ENCODE measurements around the gene KRTAP23-1.

DNA sequence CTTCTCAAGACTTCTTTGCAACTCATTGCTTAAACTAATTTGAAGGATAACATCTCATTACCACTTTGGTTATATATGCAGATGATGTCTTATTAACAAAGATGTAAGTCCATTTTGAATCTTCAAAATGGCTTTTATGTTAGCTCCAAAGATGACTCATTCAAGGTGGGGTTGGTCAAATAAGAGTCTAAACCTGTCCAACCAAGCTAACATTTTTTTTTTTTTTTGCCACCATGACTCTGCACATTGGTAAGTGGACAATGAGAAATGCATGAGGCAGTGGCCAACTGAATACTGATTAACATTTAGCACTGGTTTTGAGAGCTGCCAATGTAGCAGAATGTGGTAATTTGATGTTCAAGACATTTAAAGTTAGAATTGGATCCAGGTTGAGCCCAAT is 10.6 kb downstream of the KRTAP23-1 start:
- TF ChIP-seq, protein P1, sequence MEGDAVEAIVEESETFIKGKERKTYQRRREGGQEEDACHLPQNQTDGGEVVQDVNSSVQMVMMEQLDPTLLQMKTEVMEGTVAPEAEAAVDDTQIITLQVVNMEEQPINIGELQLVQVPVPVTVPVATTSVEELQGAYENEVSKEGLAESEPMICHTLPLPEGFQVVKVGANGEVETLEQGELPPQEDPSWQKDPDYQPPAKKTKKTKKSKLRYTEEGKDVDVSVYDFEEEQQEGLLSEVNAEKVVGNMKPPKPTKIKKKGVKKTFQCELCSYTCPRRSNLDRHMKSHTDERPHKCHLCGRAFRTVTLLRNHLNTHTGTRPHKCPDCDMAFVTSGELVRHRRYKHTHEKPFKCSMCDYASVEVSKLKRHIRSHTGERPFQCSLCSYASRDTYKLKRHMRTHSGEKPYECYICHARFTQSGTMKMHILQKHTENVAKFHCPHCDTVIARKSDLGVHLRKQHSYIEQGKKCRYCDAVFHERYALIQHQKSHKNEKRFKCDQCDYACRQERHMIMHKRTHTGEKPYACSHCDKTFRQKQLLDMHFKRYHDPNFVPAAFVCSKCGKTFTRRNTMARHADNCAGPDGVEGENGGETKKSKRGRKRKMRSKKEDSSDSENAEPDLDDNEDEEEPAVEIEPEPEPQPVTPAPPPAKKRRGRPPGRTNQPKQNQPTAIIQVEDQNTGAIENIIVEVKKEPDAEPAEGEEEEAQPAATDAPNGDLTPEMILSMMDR (IDR thresholded peaks at IDR 0.05; ENCODE audit: extremely low read depth in 1 of 2, insufficient read depth in 1 of 2, low read depth in 1 of 2, low read length in 2 of 2) = no peak
- TF ChIP-seq, protein P2, sequence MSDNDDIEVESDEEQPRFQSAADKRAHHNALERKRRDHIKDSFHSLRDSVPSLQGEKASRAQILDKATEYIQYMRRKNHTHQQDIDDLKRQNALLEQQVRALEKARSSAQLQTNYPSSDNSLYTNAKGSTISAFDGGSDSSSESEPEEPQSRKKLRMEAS (IDR thresholded peaks at IDR 0.05; ENCODE audit: insufficient read depth, insufficient read length) = no peak
- no peak for TF ChIP-seq MYC (IDR thresholded peaks at IDR 0.05; ENCODE audit: low read depth, low read length)
- no peak for TF ChIP-seq EZH2 (IDR thresholded peaks at IDR 0.05; ENCODE audit: borderline replicate concordance, low read depth, low read length, severe bottlenecking)
- no peak for TF ChIP-seq POLR2A (IDR thresholded peaks at IDR 0.05; ENCODE audit: low read depth, low read length)
- no peak for TF ChIP-seq POLR2AphosphoS5 (IDR thresholded peaks at IDR 0.05; ENCODE audit: insufficient read depth, low read depth, low read length)
- TF ChIP-seq GATA2 (IDR thresholded peaks at IDR 0.05; ENCODE audit: insufficient read depth, insufficient read length, low read depth, low read length) = no peak
- TF ChIP-seq JUN (IDR thresholded peaks at IDR 0.05; ENCODE audit: borderline replicate concordance, insufficient read depth, insufficient read length, low read depth) = no peak
- no peak for TF ChIP-seq FOS (IDR thresholded peaks at IDR 0.05; ENCODE audit: borderline replicate concordance, insufficient read depth, low read length)
